ENCODE measurements around the gene PACS1. TPM values are rescaled to one million over a fixed set of nuclear protein-coding genes. Genes with fewer than 3 reads are reported as not detected.
A peak's percentile ranks its signal among the peaks of the same experiment; 100 is the strongest.

The PACS1 gene
- total and polyA plus RNA-seq, 5 donors from 2014 or later: 43.8 to 306 (median 48.3) TPM

DNA sequence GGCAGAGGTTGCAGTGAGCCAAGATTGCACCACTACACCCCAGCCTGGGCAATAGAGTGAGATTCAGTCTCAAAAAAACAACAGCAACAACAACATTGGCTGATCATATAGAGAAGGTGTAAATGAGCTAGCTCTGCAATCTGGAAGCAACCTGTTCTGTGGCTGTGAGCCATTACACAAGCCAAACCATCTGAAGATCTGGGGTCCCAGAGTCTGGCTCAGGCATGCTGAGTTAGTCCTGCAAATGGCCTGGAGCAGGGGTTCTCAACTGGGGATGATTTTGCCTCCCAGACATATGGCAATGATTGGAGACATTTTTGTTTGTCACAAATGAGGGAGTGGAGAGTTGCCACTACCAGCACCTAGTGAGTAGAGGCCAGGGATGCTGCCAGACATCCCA lies 156.0 kb downstream of the PACS1 start:
- Mint-ChIP-seq H3K36me3 (peaks cover 40% of the 10 kb centered on the region), H3K4me3 (no peak overlapping the region), H3K4me1 (peaks cover 0 to 17% (median 12%) of the 10 kb centered on the region in 4 donors), H3K27ac (peak overlapping the region in 1 of 3 donors; percentile 69), H3K27me3 (peaks cover 4% of the 10 kb centered on the region), H3K9me3 (no peaks in the 10 kb centered on the region)
- no peak overlapping the region for H3K27ac ChIP-seq (ENCODE audit: insufficient read depth, low read length, poor library complexity, severe bottlenecking)
- ATAC-seq (ENCODE audit: low read depth in 2 of 2) (no peak), DNase-seq (no peak)
- H3K4me3 ChIP-seq (ENCODE audit: low read depth, low read length): no peak overlapping the region
- H3K9me3 ChIP-seq (ENCODE audit: control insufficient read depth in 2 of 2, low read length in 2 of 2): no peaks in the 10 kb centered on the region
- H3K36me3 ChIP-seq (ENCODE audit: control insufficient read depth, insufficient read depth, low read length): peaks cover 66% of the 10 kb centered on the region
- no peaks in the 10 kb centered on the region for H3K27me3 ChIP-seq (ENCODE audit: control insufficient read depth, insufficient read depth, low read length)
- peaks cover 9% of the 10 kb centered on the region for H3K4me1 ChIP-seq (ENCODE audit: control insufficient read depth, insufficient read depth, low read length, poor library complexity, severe bottlenecking)

DNA sequence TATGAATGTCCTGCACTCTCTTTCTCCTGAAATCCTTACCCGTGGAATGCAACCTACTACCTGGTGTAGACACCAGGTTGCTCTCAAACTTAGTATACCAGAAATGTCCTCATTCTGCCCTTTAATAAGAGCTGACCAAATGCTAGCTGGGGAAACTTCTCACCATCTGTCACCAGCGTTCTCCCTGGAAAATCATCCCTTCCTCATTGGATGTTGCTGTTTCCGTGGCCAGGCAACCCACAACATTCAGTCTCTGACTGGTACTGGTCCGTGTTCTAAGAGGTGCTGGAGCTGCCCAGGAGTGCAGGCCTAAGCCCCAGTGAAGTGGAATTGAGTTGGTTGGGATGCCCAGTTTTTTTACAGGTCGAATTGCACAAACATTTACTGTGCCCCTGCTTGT lies 157.6 kb downstream of the PACS1 start:
- H3K4me1 Mint-ChIP-seq: peaks cover 0 to 6% (median 3%) of the 10 kb centered on the region in 4 donors
- peaks cover 43% of the 10 kb centered on the region for H3K36me3 Mint-ChIP-seq
- H3K27ac Mint-ChIP-seq: no peak overlapping the region
- Histone ChIP-seq H3K27ac (ENCODE audit: insufficient read depth, low read length, poor library complexity, severe bottlenecking) (no peak overlapping the region), H3K4me3 (ENCODE audit: low read depth, low read length) (no peak overlapping the region), H3K9me3 (ENCODE audit: control insufficient read depth in 2 of 2, low read length in 2 of 2) (no peaks in the 10 kb centered on the region), H3K4me1 (ENCODE audit: control insufficient read depth, insufficient read depth, low read length, poor library complexity, severe bottlenecking) (peaks cover 2% of the 10 kb centered on the region), H3K27me3 (ENCODE audit: control insufficient read depth, insufficient read depth, low read length) (no peaks in the 10 kb centered on the region), H3K36me3 (ENCODE audit: control insufficient read depth, insufficient read depth, low read length) (peaks cover 74% of the 10 kb centered on the region)
- H3K9me3 Mint-ChIP-seq: no peaks in the 10 kb centered on the region
- ATAC-seq (ENCODE audit: low read depth in 2 of 2) (no peak), DNase-seq (no peak)
- peaks cover under 1% of the 10 kb centered on the region for H3K27me3 Mint-ChIP-seq
- no peak overlapping the region for H3K4me3 Mint-ChIP-seq

DNA sequence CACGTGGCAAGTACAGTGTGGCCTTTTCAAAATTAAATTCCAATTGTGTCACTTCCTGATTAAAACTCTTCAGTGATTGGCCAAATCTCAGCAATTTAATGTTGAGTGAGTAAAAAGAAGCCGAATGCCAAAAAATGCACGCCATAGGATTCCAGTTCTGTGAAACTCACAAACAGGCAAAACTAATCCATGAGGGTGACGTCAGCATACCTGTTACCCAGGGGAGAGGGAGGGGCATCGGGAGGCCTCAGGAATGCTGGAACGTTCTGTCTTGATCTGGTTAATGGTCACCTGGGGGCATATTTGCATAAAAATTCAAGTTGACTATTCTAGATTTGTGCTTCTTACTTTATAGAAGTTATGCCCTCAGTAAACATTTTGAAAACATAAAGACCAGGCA lies 158.4 kb downstream of the PACS1 start:
- Mint-ChIP-seq H3K27me3 (no peaks in the 10 kb centered on the region), H3K4me1 (peaks cover 0 to 2% (median under 1%) of the 10 kb centered on the region in 4 donors), H3K9me3 (no peaks in the 10 kb centered on the region), H3K36me3 (peaks cover 49% of the 10 kb centered on the region), H3K27ac (no peak overlapping the region), H3K4me3 (no peak overlapping the region)
- Histone ChIP-seq H3K27ac (ENCODE audit: insufficient read depth, low read length, poor library complexity, severe bottlenecking) (no peak overlapping the region), H3K4me1 (ENCODE audit: control insufficient read depth, insufficient read depth, low read length, poor library complexity, severe bottlenecking) (no peaks in the 10 kb centered on the region), H3K9me3 (ENCODE audit: control insufficient read depth in 2 of 2, low read length in 2 of 2) (no peaks in the 10 kb centered on the region), H3K36me3 (ENCODE audit: control insufficient read depth, insufficient read depth, low read length) (peaks cover 82% of the 10 kb centered on the region), H3K4me3 (ENCODE audit: low read depth, low read length) (no peak overlapping the region), H3K27me3 (ENCODE audit: control insufficient read depth, insufficient read depth, low read length) (no peaks in the 10 kb centered on the region)
- DNase-seq (no peak), ATAC-seq (ENCODE audit: low read depth in 2 of 2) (no peak)

DNA sequence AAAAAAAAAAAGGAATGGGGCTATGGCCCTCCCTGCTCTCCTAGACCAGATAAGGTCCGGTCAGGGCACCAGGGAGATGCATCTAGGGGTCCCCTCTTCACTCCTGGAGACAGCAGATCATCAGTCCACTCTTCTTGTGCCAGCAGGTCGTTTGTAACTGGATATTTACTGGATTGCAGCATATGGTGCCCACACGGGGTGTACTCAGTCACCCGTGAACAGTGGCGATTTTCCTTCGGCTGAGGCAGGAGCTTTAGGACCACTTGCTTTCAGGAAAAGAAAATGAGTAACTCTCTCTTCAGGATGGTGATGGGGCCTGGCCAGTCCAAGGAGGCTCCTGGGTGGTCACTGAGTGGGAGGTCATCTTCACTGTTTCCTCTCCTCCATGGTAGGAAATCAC lies 160.1 kb downstream of the PACS1 start:
- ATAC-seq (ENCODE audit: low read depth in 2 of 2): no peak
- H3K27ac ChIP-seq (ENCODE audit: insufficient read depth, low read length, poor library complexity, severe bottlenecking): no peak overlapping the region
- no peaks in the 10 kb centered on the region for H3K27me3 ChIP-seq (ENCODE audit: control insufficient read depth, insufficient read depth, low read length)
- DNase-seq: no peak
- Mint-ChIP-seq H3K4me1 (peaks cover 0 to 2% (median under 1%) of the 10 kb centered on the region in 4 donors), H3K27me3 (no peaks in the 10 kb centered on the region), H3K9me3 (no peaks in the 10 kb centered on the region), H3K27ac (no peak overlapping the region), H3K4me3 (no peak overlapping the region), H3K36me3 (peaks cover 56% of the 10 kb centered on the region)
- H3K4me1 ChIP-seq (ENCODE audit: control insufficient read depth, insufficient read depth, low read length, poor library complexity, severe bottlenecking): no peaks in the 10 kb centered on the region
- H3K4me3 ChIP-seq (ENCODE audit: low read depth, low read length): no peak overlapping the region
- H3K9me3 ChIP-seq (ENCODE audit: control insufficient read depth in 2 of 2, low read length in 2 of 2): no peaks in the 10 kb centered on the region
- H3K36me3 ChIP-seq (ENCODE audit: control insufficient read depth, insufficient read depth, low read length): peaks cover 87% of the 10 kb centered on the region

DNA sequence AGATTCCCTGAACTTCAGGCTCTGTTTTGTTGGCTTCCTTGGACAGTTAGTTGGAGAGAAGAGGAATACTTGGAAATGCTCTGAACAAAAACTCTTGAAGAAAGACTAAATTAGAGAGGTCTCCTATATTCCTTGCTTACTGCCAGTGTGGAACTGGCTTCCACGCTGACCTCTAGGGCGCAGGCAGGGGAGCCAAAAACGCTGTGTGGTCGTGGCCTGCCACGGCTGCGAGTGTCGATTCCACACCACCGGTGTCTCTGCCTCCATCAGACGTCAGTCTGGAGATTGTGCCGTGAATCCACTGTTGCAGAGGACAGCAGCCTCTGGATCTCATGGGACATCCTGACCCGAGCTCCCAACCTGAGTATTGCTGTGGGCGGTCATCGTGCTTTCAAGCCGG lies 160.9 kb downstream of the PACS1 start:
- peaks cover 92% of the 10 kb centered on the region for H3K36me3 ChIP-seq (ENCODE audit: control insufficient read depth, insufficient read depth, low read length)
- Mint-ChIP-seq H3K36me3 (peaks cover 63% of the 10 kb centered on the region), H3K9me3 (no peaks in the 10 kb centered on the region), H3K27ac (no peak overlapping the region), H3K4me1 (peaks cover 0 to 2% (median under 1%) of the 10 kb centered on the region in 4 donors), H3K27me3 (no peaks in the 10 kb centered on the region), H3K4me3 (no peak overlapping the region)
- no peak overlapping the region for H3K4me3 ChIP-seq (ENCODE audit: low read depth, low read length)
- H3K27me3 ChIP-seq (ENCODE audit: control insufficient read depth, insufficient read depth, low read length): no peaks in the 10 kb centered on the region
- no peaks in the 10 kb centered on the region for H3K9me3 ChIP-seq (ENCODE audit: control insufficient read depth in 2 of 2, low read length in 2 of 2)
- ATAC-seq (ENCODE audit: low read depth in 2 of 2) (no peak), DNase-seq (no peak)
- no peaks in the 10 kb centered on the region for H3K4me1 ChIP-seq (ENCODE audit: control insufficient read depth, insufficient read depth, low read length, poor library complexity, severe bottlenecking)
- H3K27ac ChIP-seq (ENCODE audit: insufficient read depth, low read length, poor library complexity, severe bottlenecking): no peak overlapping the region

DNA sequence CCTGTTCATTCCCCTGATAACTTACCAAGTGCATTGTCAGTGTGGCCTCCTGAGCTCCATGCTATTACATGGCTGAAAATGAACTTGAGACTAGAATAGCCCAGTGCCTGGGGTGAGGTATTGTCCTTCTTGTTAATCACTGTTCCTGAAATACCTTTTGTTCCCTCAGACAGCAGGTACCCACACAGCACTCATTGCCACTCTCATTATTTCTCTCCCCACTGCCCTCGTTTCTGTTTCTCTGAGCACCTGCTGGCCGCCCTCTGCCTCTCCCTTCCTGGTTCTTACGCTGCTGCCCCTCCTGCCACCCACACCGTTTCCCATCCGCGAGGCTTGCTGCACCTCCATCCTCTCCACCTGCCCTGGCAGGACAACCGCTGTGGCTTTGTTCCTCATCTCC lies 161.5 kb downstream of the PACS1 start:
- no peaks in the 10 kb centered on the region for H3K27me3 ChIP-seq (ENCODE audit: control insufficient read depth, insufficient read depth, low read length)
- H3K36me3 Mint-ChIP-seq: peaks cover 63% of the 10 kb centered on the region
- H3K27ac ChIP-seq (ENCODE audit: insufficient read depth, low read length, poor library complexity, severe bottlenecking): no peak overlapping the region
- no peak for DNase-seq
- no peaks in the 10 kb centered on the region for H3K9me3 ChIP-seq (ENCODE audit: control insufficient read depth in 2 of 2, low read length in 2 of 2)
- H3K4me3 ChIP-seq (ENCODE audit: low read depth, low read length): no peak overlapping the region
- H3K27ac Mint-ChIP-seq: no peak overlapping the region
- no peaks in the 10 kb centered on the region for H3K4me1 Mint-ChIP-seq
- H3K4me3 Mint-ChIP-seq: peak overlapping the region in 2 of 4 donors; percentile 26 to 65
- peaks cover 92% of the 10 kb centered on the region for H3K36me3 ChIP-seq (ENCODE audit: control insufficient read depth, insufficient read depth, low read length)
- ATAC-seq (ENCODE audit: low read depth in 2 of 2): no peak
- H3K4me1 ChIP-seq (ENCODE audit: control insufficient read depth, insufficient read depth, low read length, poor library complexity, severe bottlenecking): no peaks in the 10 kb centered on the region
- H3K9me3 Mint-ChIP-seq: no peaks in the 10 kb centered on the region
- no peaks in the 10 kb centered on the region for H3K27me3 Mint-ChIP-seq

DNA sequence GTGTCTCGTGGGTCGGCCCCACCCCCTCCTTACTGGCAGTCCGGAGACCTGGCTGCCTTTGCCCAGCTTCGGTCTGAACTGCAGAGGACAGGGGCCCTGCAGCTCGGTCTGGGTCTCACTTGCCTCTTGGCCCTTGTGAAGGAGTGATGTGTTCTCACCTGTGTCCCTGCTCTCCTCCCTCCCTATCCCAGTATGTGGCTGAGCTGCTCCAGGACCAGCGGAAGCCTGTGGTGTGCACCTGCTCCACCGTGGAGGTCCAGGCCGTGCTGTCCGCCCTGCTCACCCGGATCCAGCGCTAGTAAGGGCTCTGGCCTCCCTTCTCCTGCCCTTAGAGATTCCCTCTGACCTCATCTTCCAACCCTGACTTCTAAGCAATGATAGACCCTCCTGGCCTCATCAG lies 162.7 kb downstream of the PACS1 start:
- no peak for DNase-seq
- H3K27ac Mint-ChIP-seq: peak overlapping the region in 2 of 3 donors; percentile 67 to 91
- no peaks in the 10 kb centered on the region for H3K9me3 ChIP-seq (ENCODE audit: control insufficient read depth in 2 of 2, low read length in 2 of 2)
- no peak overlapping the region for H3K4me3 Mint-ChIP-seq
- H3K9me3 Mint-ChIP-seq: no peaks in the 10 kb centered on the region
- H3K36me3 Mint-ChIP-seq: peaks cover 61% of the 10 kb centered on the region
- H3K27ac ChIP-seq (ENCODE audit: insufficient read depth, low read length, poor library complexity, severe bottlenecking): no peak overlapping the region
- no peak overlapping the region for H3K4me3 ChIP-seq (ENCODE audit: low read depth, low read length)
- H3K27me3 ChIP-seq (ENCODE audit: control insufficient read depth, insufficient read depth, low read length): no peaks in the 10 kb centered on the region
- peaks cover 88% of the 10 kb centered on the region for H3K36me3 ChIP-seq (ENCODE audit: control insufficient read depth, insufficient read depth, low read length)
- no peak for ATAC-seq (ENCODE audit: low read depth in 2 of 2)
- no peaks in the 10 kb centered on the region for H3K4me1 ChIP-seq (ENCODE audit: control insufficient read depth, insufficient read depth, low read length, poor library complexity, severe bottlenecking)
- no peaks in the 10 kb centered on the region for H3K4me1 Mint-ChIP-seq
- H3K27me3 Mint-ChIP-seq: no peaks in the 10 kb centered on the region

DNA sequence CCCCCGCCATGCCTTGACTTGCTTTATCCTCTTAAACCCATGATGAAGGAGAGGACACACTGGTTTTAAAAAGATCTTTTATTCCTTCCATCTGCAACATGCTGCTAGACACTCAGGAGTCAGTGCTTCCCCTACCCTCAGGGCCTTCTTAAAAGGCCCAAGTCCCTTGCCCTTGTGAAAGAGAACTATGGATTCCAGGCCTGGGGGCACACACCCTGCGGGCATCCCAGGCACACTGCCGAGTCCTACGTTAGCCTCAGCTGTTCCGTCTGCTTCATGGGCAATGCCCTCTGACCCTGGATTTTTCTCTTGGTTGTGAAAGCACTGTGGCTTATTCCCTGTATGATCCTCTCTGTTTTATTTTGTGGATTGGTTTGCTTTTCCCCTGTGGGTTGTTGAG lies 163.2 kb downstream of the PACS1 start:
- no peak for DNase-seq
- H3K36me3 ChIP-seq (ENCODE audit: control insufficient read depth, insufficient read depth, low read length): peaks cover 88% of the 10 kb centered on the region
- no peaks in the 10 kb centered on the region for H3K4me1 Mint-ChIP-seq
- H3K27ac ChIP-seq (ENCODE audit: insufficient read depth, low read length, poor library complexity, severe bottlenecking): no peak overlapping the region
- H3K4me3 Mint-ChIP-seq: peak overlapping the region in 1 of 4 donors; percentile 38
- no peaks in the 10 kb centered on the region for H3K9me3 Mint-ChIP-seq
- peaks cover 58% of the 10 kb centered on the region for H3K36me3 Mint-ChIP-seq
- H3K4me1 ChIP-seq (ENCODE audit: control insufficient read depth, insufficient read depth, low read length, poor library complexity, severe bottlenecking): no peaks in the 10 kb centered on the region
- H3K4me3 ChIP-seq (ENCODE audit: low read depth, low read length): no peak overlapping the region
- no peaks in the 10 kb centered on the region for H3K27me3 ChIP-seq (ENCODE audit: control insufficient read depth, insufficient read depth, low read length)
- no peak for ATAC-seq (ENCODE audit: low read depth in 2 of 2)
- H3K9me3 ChIP-seq (ENCODE audit: control insufficient read depth in 2 of 2, low read length in 2 of 2): no peaks in the 10 kb centered on the region
- H3K27me3 Mint-ChIP-seq: no peaks in the 10 kb centered on the region
- peak overlapping the region in 1 of 3 donors; percentile 67 for H3K27ac Mint-ChIP-seq
